MM.1S (cell line): Measurements from ENCODE around the gene DDX1.

Experiments
- DNase-seq: peaks from one replicate; pipeline ENCODE4 v3.0.0-alpha.2; 2015
- H2AFZ ChIP-seq: fragments of 300-600 bp; sonication (generic); 2 replicates; pipeline ENCODE4 v1.6.0; 2016; ENCODE audit warnings: antibody characterized with exemption, low read length
- H3F3A ChIP-seq: fragments of 300-600 bp; sonication (generic); 2 replicates; pipeline ENCODE4 v1.6.1; 2016; ENCODE audit warnings: mild to moderate bottlenecking, antibody characterized with exemption, low read length, moderate library complexity, mixed read lengths; ENCODE audit not compliant: insufficient read depth
- H3K27ac ChIP-seq: fragments of 300-600 bp; sonication (generic); 2 replicates; pipeline ENCODE4 v1.5.1; 2016; ENCODE audit warnings: mild to moderate bottlenecking, low read length
- H3K27me3 ChIP-seq: fragments of 300-600 bp; sonication (generic); replicated peaks from 2 replicates; pipeline ENCODE4 v1.6.0; 2016; ENCODE audit warnings: low read length; ENCODE audit not compliant: insufficient read depth
- H3K36me3 ChIP-seq: fragments of 300-600 bp; sonication (generic); replicated peaks from 2 replicates; pipeline ENCODE4 v1.6.1; 2016; ENCODE audit warnings: mild to moderate bottlenecking, low read length, mixed read lengths; ENCODE audit not compliant: insufficient read depth
- H3K4me1 ChIP-seq: fragments of 300-600 bp; sonication (generic); 2 replicates; pipeline ENCODE4 v1.6.1; 2016; ENCODE audit warnings: low read length, mixed read lengths
- H3K4me2 ChIP-seq: fragments of 300-600 bp; sonication (generic); 2 replicates; pipeline ENCODE4 v1.6.0; 2016; ENCODE audit warnings: low read depth, low read length
- H3K4me3 ChIP-seq: fragments of 300-600 bp; sonication (generic); 2 replicates; pipeline ENCODE4 v1.5.1; 2016; ENCODE audit warnings: low read length, mixed read lengths
- H3K79me2 ChIP-seq: fragments of 300-600 bp; sonication (generic); 2 replicates; pipeline ENCODE4 v1.6.1; 2016; ENCODE audit warnings: mixed run types, low read length, mixed read lengths
- H3K9ac ChIP-seq: fragments of 300-600 bp; sonication (generic); 2 replicates; pipeline ENCODE4 v1.6.1; 2016; ENCODE audit warnings: low read length, mixed read lengths
- H3K9me2 ChIP-seq: fragments of 300-600 bp; sonication (generic); replicated peaks from 2 replicates; pipeline ENCODE4 v1.6.1; 2016; ENCODE audit warnings: mild to moderate bottlenecking, low read length, mixed read lengths; ENCODE audit not compliant: insufficient read depth
- H3K9me3 ChIP-seq: fragments of 300-600 bp; sonication (generic); replicated peaks from 2 replicates; pipeline ENCODE4 v1.6.1; 2016; ENCODE audit warnings: mild to moderate bottlenecking, low read length, mixed read lengths; ENCODE audit not compliant: insufficient read depth
- H4K20me1 ChIP-seq: fragments of 300-600 bp; sonication (generic); 2 replicates; pipeline ENCODE4 v1.6.1; 2016; ENCODE audit warnings: mild to moderate bottlenecking, low read length, moderate library complexity, mixed read lengths; ENCODE audit not compliant: insufficient read depth
- EZH2 ChIP-seq: fragments of 300-600 bp; sonication (generic); optimal IDR thresholded peaks from 2 replicates; pipeline ENCODE3; 2017; ENCODE audit warnings: low read depth, mild to moderate bottlenecking, antibody characterized with exemption, low read length, mixed read lengths
- EZH2phosphoT487 ChIP-seq: fragments of 300-600 bp; sonication (generic); IDR thresholded peaks from 2 replicates; pipeline ENCODE4 v1.6.1; 2018; ENCODE audit warnings: antibody characterized with exemption, low read length
- TF ChIP-seq, protein P1 (sequence below): fragments of 300-600 bp; sonication (generic); IDR thresholded peaks from 2 replicates; pipeline ENCODE4 v1.5.1; 2016; ENCODE audit warnings: antibody characterized with exemption, low read length, mixed read lengths

The DDX1 gene

DNA sequence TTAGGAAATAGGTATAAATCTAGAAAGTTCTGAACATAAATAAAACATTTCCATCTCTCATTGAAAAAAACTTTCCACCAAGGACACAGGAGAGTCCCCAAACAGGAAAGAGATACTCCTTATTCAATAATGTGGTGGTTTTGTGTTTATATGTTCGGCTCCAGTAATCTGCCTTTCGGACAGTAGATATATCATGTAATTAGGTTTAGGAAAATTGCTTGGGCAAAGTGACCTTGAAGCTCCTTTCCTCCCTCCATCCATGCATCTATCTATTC lies 69.6 kb downstream of the DDX1 start:
- Histone ChIP-seq H3K9me3 (no peaks in the 10 kb centered on the region), H3K27me3 (no peaks in the 10 kb centered on the region), H3K79me2 (no peaks in the 10 kb centered on the region), H3F3A (no peaks in the 10 kb centered on the region), H3K9ac (no peak overlapping the region), H2AFZ (no peak overlapping the region), H3K4me1 (no peaks in the 10 kb centered on the region), H3K36me3 (no peaks in the 10 kb centered on the region), H3K4me2 (no peak overlapping the region), H3K4me3 (no peak overlapping the region), H3K27ac (no peak overlapping the region), H4K20me1 (no peaks in the 10 kb centered on the region), H3K9me2 (no peaks in the 10 kb centered on the region)
- DNase-seq: no peak
- TF ChIP-seq EZH2phosphoT487 (no peak), EZH2 (no peak)
- TF ChIP-seq, protein P1, sequence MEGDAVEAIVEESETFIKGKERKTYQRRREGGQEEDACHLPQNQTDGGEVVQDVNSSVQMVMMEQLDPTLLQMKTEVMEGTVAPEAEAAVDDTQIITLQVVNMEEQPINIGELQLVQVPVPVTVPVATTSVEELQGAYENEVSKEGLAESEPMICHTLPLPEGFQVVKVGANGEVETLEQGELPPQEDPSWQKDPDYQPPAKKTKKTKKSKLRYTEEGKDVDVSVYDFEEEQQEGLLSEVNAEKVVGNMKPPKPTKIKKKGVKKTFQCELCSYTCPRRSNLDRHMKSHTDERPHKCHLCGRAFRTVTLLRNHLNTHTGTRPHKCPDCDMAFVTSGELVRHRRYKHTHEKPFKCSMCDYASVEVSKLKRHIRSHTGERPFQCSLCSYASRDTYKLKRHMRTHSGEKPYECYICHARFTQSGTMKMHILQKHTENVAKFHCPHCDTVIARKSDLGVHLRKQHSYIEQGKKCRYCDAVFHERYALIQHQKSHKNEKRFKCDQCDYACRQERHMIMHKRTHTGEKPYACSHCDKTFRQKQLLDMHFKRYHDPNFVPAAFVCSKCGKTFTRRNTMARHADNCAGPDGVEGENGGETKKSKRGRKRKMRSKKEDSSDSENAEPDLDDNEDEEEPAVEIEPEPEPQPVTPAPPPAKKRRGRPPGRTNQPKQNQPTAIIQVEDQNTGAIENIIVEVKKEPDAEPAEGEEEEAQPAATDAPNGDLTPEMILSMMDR: no peak

DNA sequence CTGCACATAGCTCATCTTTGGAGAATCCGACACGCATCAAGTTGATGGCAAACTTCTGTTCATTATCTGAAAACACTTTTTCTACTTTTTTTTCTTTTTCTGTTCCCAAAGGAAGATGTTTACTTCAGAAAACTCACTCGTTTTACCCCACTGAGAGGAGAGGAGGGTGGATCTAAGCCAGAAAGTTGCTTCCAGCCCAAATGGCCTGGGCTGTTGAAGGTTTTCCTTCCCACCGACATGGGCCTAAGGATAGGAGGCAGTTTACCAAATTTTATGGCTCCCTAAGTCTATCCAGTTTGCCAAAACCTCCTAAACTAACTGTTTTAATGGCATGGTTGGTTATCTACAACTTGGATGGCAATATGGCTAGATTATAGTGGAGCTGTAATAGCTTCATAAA lies 70.4 kb downstream of the DDX1 start:
- no peaks in the 10 kb centered on the region for H3K27me3 ChIP-seq
- H4K20me1 ChIP-seq: no peaks in the 10 kb centered on the region
- no peaks in the 10 kb centered on the region for H3K4me1 ChIP-seq
- TF ChIP-seq, protein P1: no peak
- no peak for TF ChIP-seq EZH2phosphoT487
- TF ChIP-seq EZH2: no peak
- DNase-seq: no peak
- H3K4me2 ChIP-seq: no peak overlapping the region
- no peaks in the 10 kb centered on the region for H3K79me2 ChIP-seq
- no peaks in the 10 kb centered on the region for H3F3A ChIP-seq
- H3K9ac ChIP-seq: no peak overlapping the region
- H3K36me3 ChIP-seq: no peaks in the 10 kb centered on the region
- H2AFZ ChIP-seq: no peak overlapping the region
- H3K4me3 ChIP-seq: no peak overlapping the region
- H3K9me2 ChIP-seq: no peaks in the 10 kb centered on the region
- H3K27ac ChIP-seq: no peak overlapping the region
- no peaks in the 10 kb centered on the region for H3K9me3 ChIP-seq

DNA sequence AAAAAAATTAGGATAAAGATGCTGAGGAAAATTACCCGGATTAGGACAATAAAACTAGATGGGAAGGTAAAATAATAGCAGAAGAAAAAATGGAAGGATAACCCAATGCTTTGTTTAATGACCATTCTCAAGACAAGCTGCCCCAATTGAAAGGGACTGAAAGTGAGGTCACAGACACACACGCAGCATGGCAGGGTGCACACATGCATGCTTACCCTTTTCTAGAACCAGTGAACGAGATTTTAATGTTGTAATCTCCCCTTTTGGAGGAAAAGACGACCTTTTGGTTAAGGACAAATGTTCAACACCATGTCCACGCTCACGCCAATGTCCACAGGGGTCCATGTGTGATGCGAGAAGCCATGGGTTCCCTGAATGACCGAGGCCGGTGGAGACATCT lies 70.9 kb downstream of the DDX1 start:
- H3K4me2 ChIP-seq: no peak overlapping the region
- H3K9me3 ChIP-seq: no peaks in the 10 kb centered on the region
- no peaks in the 10 kb centered on the region for H3F3A ChIP-seq
- no peaks in the 10 kb centered on the region for H4K20me1 ChIP-seq
- H3K36me3 ChIP-seq: no peaks in the 10 kb centered on the region
- H3K27ac ChIP-seq: no peak overlapping the region
- H3K9ac ChIP-seq: no peak overlapping the region
- no peaks in the 10 kb centered on the region for H3K4me1 ChIP-seq
- H2AFZ ChIP-seq: no peak overlapping the region
- no peaks in the 10 kb centered on the region for H3K9me2 ChIP-seq
- DNase-seq: no peak
- TF ChIP-seq EZH2: no peak
- TF ChIP-seq EZH2phosphoT487: no peak
- TF ChIP-seq, protein P1: no peak
- H3K79me2 ChIP-seq: no peaks in the 10 kb centered on the region
- no peaks in the 10 kb centered on the region for H3K27me3 ChIP-seq
- no peak overlapping the region for H3K4me3 ChIP-seq

DNA sequence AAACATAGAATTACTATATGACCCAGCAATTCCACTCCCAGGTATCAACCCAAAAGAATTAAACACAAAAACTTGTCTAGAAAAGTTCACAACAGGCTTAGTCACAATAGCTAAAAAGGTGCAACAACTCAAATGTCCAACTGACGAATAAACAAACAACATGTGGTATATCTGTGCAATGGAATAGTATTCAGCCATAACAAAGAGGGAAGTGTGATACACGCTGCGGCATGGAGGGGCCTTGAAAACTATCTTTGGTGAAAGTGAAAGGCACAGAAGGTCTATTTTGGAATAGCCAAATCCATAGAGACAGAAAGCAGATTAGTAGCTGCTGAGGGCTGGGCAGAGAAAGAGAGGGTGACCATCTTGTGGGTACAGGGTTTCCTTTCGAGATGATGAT lies 72.1 kb downstream of the DDX1 start:
- Histone ChIP-seq H3K4me1 (no peaks in the 10 kb centered on the region), H3K79me2 (no peaks in the 10 kb centered on the region), H3K27me3 (no peaks in the 10 kb centered on the region), H3K4me2 (no peak overlapping the region), H3K9ac (no peak overlapping the region), H3K9me3 (no peaks in the 10 kb centered on the region), H3F3A (no peaks in the 10 kb centered on the region), H4K20me1 (no peaks in the 10 kb centered on the region), H3K4me3 (no peak overlapping the region), H3K9me2 (no peaks in the 10 kb centered on the region), H3K36me3 (no peaks in the 10 kb centered on the region), H3K27ac (no peak overlapping the region), H2AFZ (no peak overlapping the region)
- no peak for TF ChIP-seq EZH2
- TF ChIP-seq EZH2phosphoT487: no peak
- TF ChIP-seq, protein P1: no peak
- DNase-seq: no peak
